Neural cell (in vitro differentiated cells): ENCODE data around the gene LPCAT1. TPM values are rescaled to one million over a fixed set of nuclear protein-coding genes. Genes with fewer than 3 reads are reported as not detected.

Experiments used
- H2AFZ ChIP-seq: fragments of 200-600, 300-800 bp; sonication (generic), shearing (Covaris generic); 2 replicates; pipeline ENCODE4 v1.6.0; 2014; ENCODE audit warnings: low read depth, mild to moderate bottlenecking, antibody characterized with exemption, low read length, moderate library complexity
- H3F3A ChIP-seq: fragments of 200-600 bp; shearing (Covaris generic); 2 replicates; pipeline ENCODE4 v1.6.1; 2016; ENCODE audit warnings: mild to moderate bottlenecking, moderate library complexity, mixed read lengths, antibody characterized with exemption, low read length; ENCODE audit not compliant: insufficient read depth, poor library complexity, severe bottlenecking
- H3K27ac ChIP-seq: fragments of 200-600, 300-800 bp; sonication (generic), shearing (Covaris generic); 2 replicates; pipeline ENCODE4 v1.5.1; 2014; ENCODE audit warnings: mild to moderate bottlenecking, low read length, moderate library complexity
- H3K27me3 ChIP-seq: fragments of 300-800, 200-600 bp; sonication (generic), shearing (Covaris generic); 2 replicates; pipeline ENCODE4 v1.6.0; 2014; ENCODE audit warnings: mild to moderate bottlenecking, low read depth, low read length, moderate library complexity; ENCODE audit not compliant: insufficient read depth
- H3K36me3 ChIP-seq: fragments of 300-800, 200-600 bp; sonication (generic), shearing (Covaris generic); 2 replicates; pipeline ENCODE4 v1.5.1; 2014; ENCODE audit warnings: mild to moderate bottlenecking, antibody characterized with exemption, low read length, moderate library complexity; ENCODE audit not compliant: insufficient read depth
- H3K4me2 ChIP-seq: fragments of 300-800, 200-600 bp; sonication (generic), shearing (Covaris generic); 2 replicates; pipeline ENCODE4 v1.6.0; 2014; ENCODE audit warnings: mild to moderate bottlenecking, low read length
- H3K4me3 ChIP-seq: fragments of 300-800, 200-600 bp; sonication (generic), shearing (Covaris generic); 2 replicates; pipeline ENCODE4 v1.5.1; 2014; ENCODE audit warnings: mild to moderate bottlenecking, low read length, moderate library complexity
- H3K79me2 ChIP-seq: fragments of 200-600 bp; shearing (Covaris generic); replicated peaks from 2 replicates; pipeline ENCODE4 v1.6.0; 2014; ENCODE audit warnings: mild to moderate bottlenecking, low read length, moderate library complexity; ENCODE audit not compliant: insufficient read depth
- H3K9ac ChIP-seq: fragments of 300-800, 200-600 bp; sonication (generic), shearing (Covaris generic); 2 replicates; pipeline ENCODE4 v1.6.1; 2016; ENCODE audit warnings: mild to moderate bottlenecking, low read length, mixed read lengths
- H3K9me2 ChIP-seq: fragments of 200-600 bp; shearing (Covaris generic); 2 replicates; pipeline ENCODE4 v1.6.1; 2016; ENCODE audit warnings: mild to moderate bottlenecking, low read length, mixed read lengths; ENCODE audit not compliant: insufficient read depth
- H3K9me3 ChIP-seq: fragments of 200-600, 300-800 bp; sonication (generic), shearing (Covaris generic); 2 replicates; pipeline ENCODE4 v1.6.1; 2016; ENCODE audit warnings: mild to moderate bottlenecking, mixed run types, low read length, moderate library complexity, mixed read lengths
- H4K20me1 ChIP-seq: fragments of 200-600 bp; shearing (Covaris generic); 2 replicates; pipeline ENCODE4 v1.6.1; 2016; ENCODE audit warnings: mild to moderate bottlenecking, mixed run types; ENCODE audit not compliant: insufficient read depth
- CTCF ChIP-seq: fragments of 450-650 bp; IDR thresholded peaks from 2 replicates; pipeline ENCODE4 v1.5.1; 2014; ENCODE audit warnings: antibody characterized with exemption, mild to moderate bottlenecking, moderate library complexity; ENCODE audit not compliant: poor library complexity, severe bottlenecking
- EP300 ChIP-seq: fragments of 450-650 bp; conservative IDR thresholded peaks from 2 replicates; pipeline ENCODE4 v1.6.1; 2014; ENCODE audit warnings: antibody characterized with exemption, mild to moderate bottlenecking, moderate library complexity; ENCODE audit not compliant: poor library complexity, severe bottlenecking
- EZH2 ChIP-seq: fragments of 200-600, 300-800 bp; shearing (Covaris generic), sonication (generic); IDR thresholded peaks from 2 replicates; pipeline ENCODE4 v1.6.1; 2014; ENCODE audit warnings: antibody characterized with exemption, low read length, borderline replicate concordance, mild to moderate bottlenecking; ENCODE audit not compliant: insufficient read depth, poor library complexity, severe bottlenecking
- MXI1 ChIP-seq: fragments of 450-650 bp; conservative IDR thresholded peaks from 2 replicates; pipeline ENCODE4 v1.6.1; 2014; ENCODE audit warnings: antibody characterized with exemption, mild to moderate bottlenecking; ENCODE audit not compliant: poor library complexity, severe bottlenecking
- POLR2AphosphoS5 ChIP-seq: IDR thresholded peaks from 2 replicates; pipeline ENCODE4 v1.6.1; 2012
- RAD21 ChIP-seq: fragments of 450-650 bp; conservative IDR thresholded peaks from 2 replicates; pipeline ENCODE4 v1.6.1; 2014; ENCODE audit warnings: antibody characterized with exemption, mild to moderate bottlenecking, moderate library complexity
- SMC3 ChIP-seq: fragments of 450-650 bp; conservative IDR thresholded peaks from 2 replicates; pipeline ENCODE4 v1.6.1; 2014; ENCODE audit warnings: antibody characterized with exemption, mild to moderate bottlenecking, moderate library complexity; ENCODE audit not compliant: poor library complexity
- TAF1 ChIP-seq: IDR thresholded peaks from 2 replicates; pipeline ENCODE4 v1.6.1; 2012; ENCODE audit warnings: low read depth
- polyA plus RNA-seq: library from polyadenylated mRNA; depleted of rRNA; stranded (reverse); fragments of >200 nt; gene quantifications from 2 replicates; pipeline ENCODE4 v1.2.3, GENCODE V29; 2014
- TF ChIP-seq, protein P1 (sequence below): IDR thresholded peaks from 2 replicates; pipeline ENCODE4 v1.6.1; 2012; ENCODE audit warnings: borderline replicate concordance

Gene LPCAT1
- polyA plus RNA-seq, 1 donor from 2014 or later, result 61.8 TPM

- no peaks in the 10 kb centered on the region for H4K20me1 ChIP-seq
- no peak overlapping the region for H3K4me3 ChIP-seq
- no peak overlapping the region for H3K9ac ChIP-seq
- no peaks in the 10 kb centered on the region for H3K79me2 ChIP-seq
- H3F3A ChIP-seq, result no peaks in the 10 kb centered on the region
- H3K27me3 ChIP-seq, result no peaks in the 10 kb centered on the region
- no peaks in the 10 kb centered on the region for H3K9me2 ChIP-seq
- H3K9me3 ChIP-seq, result peaks cover under 1% of the 10 kb centered on the region
- no peak overlapping the region for H3K4me2 ChIP-seq
- no peaks in the 10 kb centered on the region for H3K36me3 ChIP-seq
- no peak overlapping the region for H3K27ac ChIP-seq
- TF ChIP-seq EP300, result no peak
- no peak for TF ChIP-seq SMC3
- TF ChIP-seq RAD21, result no peak
- TF ChIP-seq CTCF, result no peak
- no peak for TF ChIP-seq MXI1
- no peak for TF ChIP-seq POLR2AphosphoS5
- TF ChIP-seq, protein P1, sequence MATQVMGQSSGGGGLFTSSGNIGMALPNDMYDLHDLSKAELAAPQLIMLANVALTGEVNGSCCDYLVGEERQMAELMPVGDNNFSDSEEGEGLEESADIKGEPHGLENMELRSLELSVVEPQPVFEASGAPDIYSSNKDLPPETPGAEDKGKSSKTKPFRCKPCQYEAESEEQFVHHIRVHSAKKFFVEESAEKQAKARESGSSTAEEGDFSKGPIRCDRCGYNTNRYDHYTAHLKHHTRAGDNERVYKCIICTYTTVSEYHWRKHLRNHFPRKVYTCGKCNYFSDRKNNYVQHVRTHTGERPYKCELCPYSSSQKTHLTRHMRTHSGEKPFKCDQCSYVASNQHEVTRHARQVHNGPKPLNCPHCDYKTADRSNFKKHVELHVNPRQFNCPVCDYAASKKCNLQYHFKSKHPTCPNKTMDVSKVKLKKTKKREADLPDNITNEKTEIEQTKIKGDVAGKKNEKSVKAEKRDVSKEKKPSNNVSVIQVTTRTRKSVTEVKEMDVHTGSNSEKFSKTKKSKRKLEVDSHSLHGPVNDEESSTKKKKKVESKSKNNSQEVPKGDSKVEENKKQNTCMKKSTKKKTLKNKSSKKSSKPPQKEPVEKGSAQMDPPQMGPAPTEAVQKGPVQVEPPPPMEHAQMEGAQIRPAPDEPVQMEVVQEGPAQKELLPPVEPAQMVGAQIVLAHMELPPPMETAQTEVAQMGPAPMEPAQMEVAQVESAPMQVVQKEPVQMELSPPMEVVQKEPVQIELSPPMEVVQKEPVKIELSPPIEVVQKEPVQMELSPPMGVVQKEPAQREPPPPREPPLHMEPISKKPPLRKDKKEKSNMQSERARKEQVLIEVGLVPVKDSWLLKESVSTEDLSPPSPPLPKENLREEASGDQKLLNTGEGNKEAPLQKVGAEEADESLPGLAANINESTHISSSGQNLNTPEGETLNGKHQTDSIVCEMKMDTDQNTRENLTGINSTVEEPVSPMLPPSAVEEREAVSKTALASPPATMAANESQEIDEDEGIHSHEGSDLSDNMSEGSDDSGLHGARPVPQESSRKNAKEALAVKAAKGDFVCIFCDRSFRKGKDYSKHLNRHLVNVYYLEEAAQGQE, result no peak
- no peak for TF ChIP-seq EZH2
- TF ChIP-seq TAF1, result no peak
- no peak overlapping the region for H2AFZ ChIP-seq
Observed at GRCh38 chr5:1462358-1462757, 61.4 kb downstream of the LPCAT1 start.

DNA sequence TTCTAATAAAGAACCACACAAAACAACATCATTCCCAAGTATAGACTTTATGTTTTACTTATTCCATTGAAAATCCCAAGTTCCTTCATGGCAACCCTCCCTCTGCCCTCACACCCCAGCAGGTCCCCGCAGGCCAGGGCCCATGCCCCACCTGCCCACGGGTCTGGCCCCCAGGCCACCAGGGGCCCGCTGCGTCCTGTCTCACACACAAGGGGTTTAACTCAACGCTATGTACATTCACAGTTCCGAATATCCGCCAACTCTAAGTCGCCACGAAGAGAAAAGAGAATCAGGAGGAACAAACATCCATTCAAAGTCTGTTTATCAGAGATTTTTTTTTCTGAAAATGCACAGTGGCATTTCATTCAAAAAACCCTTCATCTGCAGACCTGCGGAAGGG lies 62.4 kb downstream of the LPCAT1 start:
- TF ChIP-seq EZH2 (no peak), MXI1 (no peak), POLR2AphosphoS5 (no peak), CTCF (no peak), SMC3 (no peak), TAF1 (no peak)
- TF ChIP-seq, protein P1, result no peak
- H3K4me2 ChIP-seq, result no peak overlapping the region
- H3K9me3 ChIP-seq, result peaks cover 9% of the 10 kb centered on the region
- no peak overlapping the region for H3K9ac ChIP-seq
- no peaks in the 10 kb centered on the region for H3K79me2 ChIP-seq
- H3F3A ChIP-seq, result no peaks in the 10 kb centered on the region
- H3K27me3 ChIP-seq, result no peaks in the 10 kb centered on the region
- H3K27ac ChIP-seq, result no peak overlapping the region
- H4K20me1 ChIP-seq, result no peaks in the 10 kb centered on the region
- no peak overlapping the region for H3K4me3 ChIP-seq
- H3K9me2 ChIP-seq, result no peaks in the 10 kb centered on the region
- H2AFZ ChIP-seq, result no peak overlapping the region
- H3K36me3 ChIP-seq, result no peaks in the 10 kb centered on the region
